GM12878 (cell line): Measurements from ENCODE around the gene GPR31.

Experiments
- EGR1 ChIP-seq, 2 experiments: IDR thresholded peaks; 1 replicate in 1 of 2; 2 replicates in 1 of 2; pipeline ENCODE4 v1.6.1; 2011 to 2012; ENCODE audit warnings: low read depth in 2 of 2, low read length in 2 of 2, borderline replicate concordance in 1 of 2, mild to moderate bottlenecking in 1 of 2, moderate library complexity in 1 of 2
- MXI1 ChIP-seq: fragments of 150-350 bp; IDR thresholded peaks from 2 replicates; pipeline ENCODE4 v1.6.1; 2011; ENCODE audit warnings: low read depth, mild to moderate bottlenecking, inconsistent platforms, low read length, improper control_type of control experiment
- ZZZ3 ChIP-seq: IDR thresholded peaks from 2 replicates; pipeline ENCODE4 v1.6.1; 2011; ENCODE audit warnings: low read depth; ENCODE audit not compliant: control insufficient read depth, insufficient read length

DNA sequence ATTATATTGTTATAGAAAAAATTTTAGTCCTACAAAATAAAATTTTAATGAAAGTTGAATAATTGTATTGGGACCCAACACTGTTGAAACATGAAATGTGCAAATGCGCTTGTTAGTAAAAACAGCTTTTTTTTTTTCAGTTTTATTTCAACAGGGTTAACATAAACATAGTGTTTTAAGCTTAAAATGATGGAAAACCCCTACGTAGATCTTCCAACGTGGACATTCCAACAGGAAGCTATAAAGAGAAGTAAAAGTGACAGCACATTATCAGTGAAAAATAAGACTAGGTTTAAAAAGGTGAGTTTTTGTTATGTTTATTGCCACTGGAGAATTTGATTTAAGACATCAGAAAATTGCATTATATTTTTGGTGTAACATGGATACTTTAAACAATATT is 6.5 kb upstream of the GPR31 start:
- TF ChIP-seq EGR1 (IDR thresholded peaks at IDR 0.05; ENCODE audit: borderline replicate concordance in 1 of 2, low read depth in 2 of 2, low read length in 2 of 2) (no peak), ZZZ3 (no peak), MXI1 (no peak)
